Medulla oblongata (tissue), 1 donor: ENCODE measurements around the gene NR4A1.

Experiments used
- DNase-seq: peaks from one replicate; pipeline ENCODE4 v3.0.0-alpha.2; 2015; ENCODE audit errors: extremely low spot score

Gene NR4A1

GRCh38 chr12:52041695-52042123 lies 9.5 kb upstream of the NR4A1 start:
- no peak for DNase-seq

DNA sequence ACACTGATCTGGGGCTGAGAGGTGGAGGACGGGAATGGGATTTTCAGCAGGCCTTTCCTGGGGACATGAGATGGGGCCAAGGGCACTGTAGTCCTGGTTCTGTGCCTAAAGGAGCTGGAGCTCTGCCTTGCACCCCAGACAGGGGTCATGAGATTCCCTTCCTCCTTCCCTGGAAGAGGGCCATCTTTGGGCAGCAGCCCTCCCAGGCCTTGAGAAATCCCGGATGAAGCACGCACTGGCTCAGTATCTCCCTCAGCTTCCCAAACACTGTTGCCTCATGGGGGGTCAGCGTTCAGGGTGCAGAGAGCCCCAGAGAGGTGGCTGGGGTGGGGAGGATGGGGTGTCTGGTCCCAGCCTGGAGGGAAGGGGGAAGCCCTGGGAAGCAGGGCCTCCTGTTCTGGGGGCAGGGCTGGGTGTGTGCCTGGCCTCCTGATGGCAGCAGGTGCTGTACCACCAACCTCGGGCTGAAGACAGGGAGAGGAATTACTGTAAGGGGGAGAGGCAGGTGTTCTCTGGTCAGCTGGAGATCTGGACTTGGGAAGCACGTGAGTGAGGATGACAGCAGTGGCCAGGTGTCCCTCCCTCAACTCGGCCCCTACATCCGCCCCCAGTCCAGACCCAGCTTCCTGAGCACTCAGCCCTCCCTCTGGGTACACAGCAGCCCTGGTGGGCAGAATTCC lies 8.4 kb upstream of the NR4A1 start:
- no peak for DNase-seq

DNA sequence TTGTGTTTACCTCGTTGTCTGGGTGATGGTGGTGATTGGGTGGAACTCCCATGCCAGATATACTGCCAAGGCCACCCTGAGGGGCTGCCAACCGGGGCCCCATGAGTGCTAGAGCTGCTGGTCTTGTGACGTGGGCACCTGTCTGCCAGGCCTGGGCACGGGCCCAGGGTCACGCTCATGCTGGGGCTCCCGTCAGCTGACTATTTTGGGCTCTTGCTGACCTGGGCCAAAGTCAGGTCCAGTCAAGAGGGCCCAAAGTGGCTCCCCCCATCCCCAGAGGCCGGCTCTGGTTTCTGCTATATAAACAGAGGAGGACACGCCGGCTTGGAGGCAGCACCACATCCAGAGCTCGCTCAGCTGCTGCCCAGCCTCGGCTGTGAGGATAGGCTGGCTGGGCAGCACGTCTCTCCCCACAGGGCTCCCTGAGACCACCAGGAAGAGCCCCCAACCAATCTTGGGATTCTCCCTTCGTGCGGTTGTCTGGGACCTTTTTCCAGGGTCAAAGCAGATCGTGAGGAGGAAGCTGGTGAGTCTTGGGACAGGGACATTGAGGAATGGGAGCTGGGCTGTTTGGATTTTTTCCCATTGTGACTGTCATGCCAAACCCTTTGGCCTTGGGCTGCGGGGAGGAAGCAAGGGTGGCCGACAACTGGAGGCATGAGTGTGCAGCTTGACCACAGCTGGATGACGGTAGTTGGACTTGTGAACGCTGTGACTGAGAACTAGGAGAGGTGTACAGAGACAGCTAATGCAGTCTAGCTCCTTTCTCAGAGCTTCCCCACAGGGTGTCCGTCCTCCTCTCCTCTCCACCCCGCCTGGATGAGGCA lies 7.6 kb upstream of the NR4A1 start:
- DNase-seq = no peak

DNA sequence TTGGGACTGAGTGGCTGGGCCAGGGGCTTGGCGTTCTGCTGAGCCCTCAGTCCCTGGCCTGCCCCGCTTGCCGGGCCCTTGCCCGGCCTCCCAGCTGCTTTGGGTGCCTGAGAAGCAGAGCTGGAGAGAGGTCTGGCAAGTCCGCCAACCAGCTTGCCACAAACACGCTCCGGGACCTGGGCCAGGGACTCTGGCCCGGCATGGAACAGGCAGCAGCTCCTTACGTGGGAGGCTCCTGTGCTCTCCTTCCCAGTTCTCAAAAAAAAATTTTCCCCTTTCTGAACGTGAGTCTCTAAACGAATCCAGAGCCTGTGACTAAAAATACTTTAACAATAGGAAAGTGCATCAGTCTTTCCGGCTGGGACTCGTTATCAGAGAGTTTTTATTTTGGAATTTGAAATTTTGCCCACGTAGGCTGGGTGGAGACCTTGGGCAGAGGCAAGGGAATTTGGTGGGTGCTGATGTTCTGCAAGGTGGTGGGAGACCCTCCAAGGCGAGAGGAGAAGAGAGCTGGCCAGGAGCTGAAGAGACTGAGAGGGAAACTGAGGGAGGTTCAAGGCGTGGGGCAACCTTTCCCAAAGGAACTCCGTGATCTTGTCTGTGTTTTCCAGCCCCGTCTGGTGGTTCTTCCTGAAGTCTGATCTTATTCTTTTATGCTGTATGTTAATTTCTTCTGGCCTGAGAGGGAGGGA lies 6.8 kb upstream of the NR4A1 start:
- DNase-seq = peak; percentile 83

DNA sequence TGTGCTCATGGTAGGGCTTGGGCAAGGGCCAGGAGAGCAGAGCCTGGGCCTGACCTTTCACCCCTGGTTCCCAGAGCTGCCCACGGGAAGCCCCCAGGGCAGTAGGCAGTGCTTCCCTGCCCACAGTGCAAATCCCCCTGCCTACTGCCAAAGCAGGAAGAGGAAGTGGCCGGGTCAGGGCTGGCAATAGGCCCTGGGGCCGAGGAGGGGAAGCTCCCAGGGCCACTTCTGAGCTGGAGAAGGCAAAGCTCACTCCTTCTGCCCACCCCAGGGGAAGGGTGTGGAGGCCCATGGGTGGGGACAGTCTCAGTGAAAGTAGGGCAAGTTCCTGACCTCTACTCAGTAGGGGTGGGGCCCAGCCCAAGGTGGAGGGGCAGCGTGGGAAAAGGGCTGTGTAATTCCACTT lies 5.4 kb upstream of the NR4A1 start:
- no peak for DNase-seq

GRCh38 chr12:52046859-52047258 lies 4.4 kb upstream of the NR4A1 start:
- DNase-seq = no peak

GRCh38 chr12:52049286-52049685 lies 2.0 kb upstream of the NR4A1 start:
- DNase-seq = no peak

DNA sequence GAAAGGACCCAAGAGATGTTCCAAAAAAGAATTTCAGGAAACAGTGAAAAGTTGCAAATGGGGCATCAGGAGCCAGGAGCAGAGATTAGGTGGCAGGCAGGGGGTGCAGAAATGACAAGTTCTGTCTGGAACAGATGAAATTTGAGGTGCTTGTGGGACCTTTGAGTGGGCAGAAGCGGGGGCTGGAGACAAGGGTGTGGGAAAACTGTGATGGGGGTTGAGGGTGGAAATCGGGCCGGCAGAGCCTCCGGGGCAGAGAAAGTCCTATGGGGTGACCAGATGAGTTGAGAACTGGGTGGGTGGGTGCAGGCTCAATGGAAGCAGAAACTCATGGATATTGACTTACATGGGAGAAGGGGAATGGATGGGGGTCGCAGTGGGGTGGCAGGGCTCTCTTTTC lies 1.6 kb upstream of the NR4A1 start:
- no peak for DNase-seq

- DNase-seq = no peak
Measured at GRCh38 chr12:52050116-52050757, 1.0 kb upstream of the NR4A1 start.

- DNase-seq = peak; percentile 19
Measured at GRCh38 chr12:52052468-52053186, 1.4 kb downstream of the NR4A1 start.

DNA sequence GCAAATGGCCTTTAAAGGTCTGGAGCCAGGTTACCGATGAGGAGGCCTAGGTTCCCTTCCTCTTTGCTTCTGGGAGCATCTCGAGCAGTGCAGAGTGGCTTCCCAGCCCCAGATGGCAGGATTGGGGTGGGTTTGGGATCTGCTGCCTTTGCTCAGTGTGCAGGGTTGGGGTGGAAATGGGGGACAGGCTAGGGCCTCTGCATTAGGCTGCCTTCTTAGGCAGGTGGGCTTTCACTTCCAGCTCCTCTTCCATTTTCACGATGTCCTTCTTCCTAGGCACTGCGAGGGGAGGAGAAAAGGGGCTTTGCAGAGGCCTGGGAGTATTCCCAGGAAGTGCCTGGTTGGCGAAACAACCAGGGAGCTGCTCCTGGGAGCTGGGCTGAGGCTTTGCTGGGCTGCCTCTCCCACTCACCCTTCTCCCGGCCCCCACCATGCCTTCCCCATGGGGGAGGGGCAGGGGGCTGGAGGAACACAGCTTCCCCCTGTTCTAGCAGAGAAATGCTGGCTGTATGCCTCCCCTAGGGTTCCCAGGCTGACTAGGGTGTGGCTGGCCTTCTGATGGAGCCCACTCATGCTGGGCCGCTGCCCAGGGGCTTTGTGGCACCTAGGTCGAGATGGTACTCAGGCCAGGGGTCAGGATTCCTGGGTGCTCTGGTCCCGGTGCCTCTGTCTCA lies 2.4 kb downstream of the NR4A1 start:
- peak; percentile 23 for DNase-seq

- peak; percentile 12 for DNase-seq
Measured at GRCh38 chr12:52054231-52054832, 3.1 kb downstream of the NR4A1 start.

GRCh38 chr12:52054833-52055730 lies 3.8 kb downstream of the NR4A1 start:
- no peak for DNase-seq

GRCh38 chr12:52055731-52056711 lies 4.8 kb downstream of the NR4A1 start:
- peak; percentile 78 for DNase-seq

DNA sequence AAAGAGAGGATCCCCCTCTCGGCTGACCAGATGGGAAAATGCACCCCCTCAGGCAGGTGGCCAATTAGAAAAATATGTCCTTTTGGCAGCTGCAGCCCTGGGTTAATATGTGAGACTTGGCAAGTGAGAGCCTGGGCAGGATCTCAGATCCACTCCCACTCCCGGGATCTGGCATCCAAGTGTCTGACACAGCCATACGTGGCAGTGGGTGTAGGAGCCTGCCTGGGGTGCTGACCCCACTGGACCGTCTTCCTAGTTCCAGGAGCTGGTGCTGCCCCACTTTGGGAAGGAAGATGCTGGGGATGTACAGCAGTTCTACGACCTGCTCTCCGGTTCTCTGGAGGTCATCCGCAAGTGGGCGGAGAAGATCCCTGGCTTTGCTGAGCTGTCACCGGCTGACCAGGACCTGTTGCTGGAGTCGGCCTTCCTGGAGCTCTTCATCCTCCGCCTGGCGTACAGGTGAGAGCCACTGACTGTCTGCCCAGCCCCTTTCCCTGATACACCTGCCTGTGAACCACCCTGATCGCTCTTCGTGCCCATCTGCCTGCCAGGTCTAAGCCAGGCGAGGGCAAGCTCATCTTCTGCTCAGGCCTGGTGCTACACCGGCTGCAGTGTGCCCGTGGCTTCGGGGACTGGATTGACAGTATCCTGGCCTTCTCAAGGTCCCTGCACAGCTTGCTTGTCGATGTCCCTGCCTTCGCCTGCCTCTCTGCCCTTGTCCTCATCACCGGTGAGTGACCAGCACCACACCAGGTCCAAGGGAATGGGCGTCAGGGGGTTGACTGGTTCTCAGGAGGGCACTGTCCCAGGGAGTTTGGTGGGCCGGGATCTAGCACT lies 5.8 kb downstream of the NR4A1 start:
- DNase-seq = no peak

- DNase-seq = no peak
Measured at GRCh38 chr12:52057638-52058576, 6.7 kb downstream of the NR4A1 start.
